HepG2 (cell line): ENCODE measurements around the gene XCR1. TPM values are rescaled to one million over a fixed set of nuclear protein-coding genes. Genes with fewer than 3 reads are reported as not detected.

Experiments used
- ATAC-seq: fragments of 200-7000 bp; cut with Tn5 transposase; 3 replicates; pipeline ENCODE4 v1.9.1; 2020; ENCODE audit warnings: mild to moderate bottlenecking, moderate library complexity
- BruUV-seq: library from RNA; stranded (reverse); fragments of 400-500 nt; replicated peaks from 2 replicates; lab custom pipeline; 2021; lab: Mats Ljungman, UMichigan
- CTCF ChIA-PET: fragments of 300-600 bp; formaldehyde crosslinking; extraction: SDS; loops from one replicate; lab custom pipeline; 2021; ENCODE audit warnings: low total read pairs, inconsistent platforms, low intra/inter-chr PET ratio; lab: Yijun Ruan, JAX
- POLR2A ChIA-PET: fragments of 350-600 bp; sonication (Branson Sonifier 250); formaldehyde crosslinking; loops from one replicate; lab custom pipeline; 2020; ENCODE audit warnings: antibody characterized with exemption, inconsistent platforms; lab: Yijun Ruan, JAX
- DNase-seq: peaks from one replicate; pipeline ENCODE4 v3.0.0-alpha.2; 2015; ENCODE audit warnings: low spot score
- FAIRE-seq: peaks from 3 replicates; lab custom pipeline; 2011; peaks lifted over from hg19 to GRCh38; lab: Jason Lieb, UNC
- H2AFZ ChIP-seq: one replicate; pipeline ENCODE4 v1.6.1; 2011; ENCODE audit warnings: low read length, inconsistent platforms
- H3K27ac ChIP-seq: fragments of 300-600 bp; 3 replicates; pipeline ENCODE4 v1.8.0; 2011; ENCODE audit warnings: mixed run types, mild to moderate bottlenecking, mixed read lengths, low read length, inconsistent platforms; ENCODE audit not compliant: insufficient read depth; ENCODE audit errors: extremely low read length
- H3K27me3 ChIP-seq, 2 experiments: fragments of 200-600 bp in 1 of 2; 2 replicates in 1 of 2; 3 replicates in 1 of 2; pipeline versions ENCODE4 v1.6.0 to v1.8.0; 2011; ENCODE audit warnings: low read length in 2 of 2, mild to moderate bottlenecking in 2 of 2, moderate library complexity in 2 of 2, inconsistent platforms in 1 of 2; ENCODE audit not compliant: insufficient read depth in 2 of 2, control insufficient read depth in 1 of 2
- H3K36me3 ChIP-seq, 2 experiments: fragments of 200-600 bp in 1 of 2; replicated peaks in 1 of 2; 2 replicates in 1 of 2; 3 replicates in 1 of 2; pipeline versions ENCODE4 v1.5.1 to v1.8.0; 2011; ENCODE audit warnings: low read length in 2 of 2, inconsistent platforms in 1 of 2; ENCODE audit not compliant: insufficient read depth in 2 of 2, control insufficient read depth in 1 of 2
- H3K4me1 ChIP-seq: 2 replicates; pipeline ENCODE4 v1.5.1; 2012; ENCODE audit warnings: low read length, inconsistent platforms; ENCODE audit not compliant: insufficient read depth
- H3K4me2 ChIP-seq: 2 replicates; pipeline ENCODE4 v1.6.0; 2011; ENCODE audit warnings: low read depth, low read length, inconsistent platforms
- H3K4me3 ChIP-seq, 3 experiments: fragments of 200-600 bp in 1 of 3; sonication (generic), shearing (Covaris generic) in 1 of 3; replicated peaks in 1 of 3; 2 replicates each; pipeline ENCODE4 v1.5.1; 2011 to 2016; ENCODE audit warnings: low read length in 3 of 3, inconsistent platforms in 2 of 3, low read depth in 2 of 3, mild to moderate bottlenecking in 2 of 3, control low read depth in 1 of 3, mixed read lengths in 1 of 3; ENCODE audit not compliant: insufficient read depth in 1 of 3
- H3K79me2 ChIP-seq: one replicate; pipeline ENCODE4 v1.6.1; 2011; ENCODE audit warnings: low read length, inconsistent platforms; ENCODE audit not compliant: insufficient read depth
- H3K9ac ChIP-seq: 2 replicates; pipeline ENCODE4 v1.6.0; 2011; ENCODE audit warnings: mild to moderate bottlenecking, low read depth, low read length, inconsistent platforms; ENCODE audit not compliant: insufficient read depth
- H3K9me3 ChIP-seq: 2 replicates; pipeline ENCODE4 v1.5.1; 2012; ENCODE audit warnings: mild to moderate bottlenecking, low read length
- H4K20me1 ChIP-seq: 2 replicates; pipeline ENCODE4 v1.6.0; 2011; ENCODE audit warnings: inconsistent platforms, mild to moderate bottlenecking, low read length, moderate library complexity; ENCODE audit not compliant: insufficient read depth
- CEBPB ChIP-seq: IDR thresholded peaks from 2 replicates; pipeline ENCODE4 v1.6.1; 2011; ENCODE audit warnings: low read depth, low read length, improper control_type of control experiment, borderline replicate concordance
- HDAC1 ChIP-seq: sonication (generic); formaldehyde crosslinking; IDR thresholded peaks from 2 replicates; pipeline ENCODE4 v1.5.1; 2020; ENCODE audit warnings: mild to moderate bottlenecking, missing genetic modification reagents
- MAZ ChIP-seq, 2 experiments: sonication (generic) in 1 of 2; formaldehyde crosslinking in 1 of 2; IDR thresholded peaks; 2 replicates each; pipeline versions ENCODE4 v1.5.0 to v1.6.1; 2012 to 2020; ENCODE audit warnings: low read depth in 2 of 2, mild to moderate bottlenecking in 2 of 2, borderline replicate concordance in 1 of 2, improper control_type of control experiment in 1 of 2, low read length in 1 of 2, missing genetic modification reagents in 1 of 2, moderate library complexity in 1 of 2
- MEIS1 ChIP-seq: sonication (generic); formaldehyde crosslinking; IDR thresholded peaks from 2 replicates; pipeline ENCODE4 v1.9.0; 2021; ENCODE audit warnings: mild to moderate bottlenecking, missing genetic modification reagents, moderate library complexity, borderline replicate concordance
- SRSF4 ChIP-seq: fragments of 200-400 bp; formaldehyde crosslinking; IDR thresholded peaks from one replicate; pipeline ENCODE4 v1.6.1; 2018; ENCODE audit warnings: mild to moderate bottlenecking, low read depth, low read length, moderate library complexity; ENCODE audit not compliant: poor library complexity, severe bottlenecking
- ZNF264 ChIP-seq: sonication (generic); formaldehyde crosslinking; IDR thresholded peaks from 2 replicates; pipeline ENCODE4 v1.4.0; 2020; ENCODE audit warnings: missing genetic modification reagents
- ZNF34 ChIP-seq: sonication (generic); formaldehyde crosslinking; IDR thresholded peaks from 2 replicates; pipeline ENCODE4 v1.4.0; 2020; ENCODE audit warnings: mild to moderate bottlenecking, missing genetic modification reagents, borderline replicate concordance
- ZNF563 ChIP-seq: sonication (generic); formaldehyde crosslinking; IDR thresholded peaks from 2 replicates; pipeline ENCODE4 v1.8.0; 2022; ENCODE audit warnings: mild to moderate bottlenecking, moderate library complexity, missing genetic modification reagents
- ZNF746 ChIP-seq: sonication (generic); formaldehyde crosslinking; IDR thresholded peaks from 2 replicates; pipeline ENCODE4 v1.8.0; 2022; ENCODE audit warnings: mild to moderate bottlenecking, missing genetic modification reagents
- whole genome bisulfite sequencing: methylation state at CpG from one replicate; pipeline ENCODE4 v1.1.6; 2017; ENCODE audit warnings: low lambda C conversion rate; 5-methylcytosine and 5-hydroxymethylcytosine counted together
- in situ Hi-C: cut with HindIII; loops from 2 replicates; pipeline ENCODE4 v1.10.0; 2017; ENCODE audit warnings: low pct_unique_long_range_greater_than_20kb; ENCODE audit not compliant: extremely low pct_ligation_motif_present
- intact Hi-C: fragments of 100-400 bp; cut with micrococcal nuclease; formaldehyde crosslinking; loops from one replicate; pipeline ENCODE4 v1.10.0; 2022; ENCODE audit not compliant: unreplicated experiment
- polyA plus RNA-seq, 8 experiments: library from polyadenylated mRNA; depleted of rRNA in 3 of 8; stranded (reverse) in 7 of 8; unstranded in 1 of 8; fragments of >200 nt; fragmentation: Illumina TruSeq in 4 of 8; extraction: Trizol in 4 of 8; gene quantifications; 2 replicates each; pipeline versions ENCODE4 v1.2.1 to v1.2.3, GENCODE V29; 2011 to 2016; ENCODE audit warnings: low read depth in 4 of 8, missing spikeins in 1 of 8, mixed read lengths in 1 of 8; ENCODE audit not compliant: insufficient read depth in 1 of 8
- total RNA-seq, 5 experiments: library from RNA; depleted of rRNA; stranded (reverse); fragments of >200 nt; fragmentation: Illumina TruSeq; extraction: Trizol; gene quantifications; 2 replicates each; pipeline ENCODE4 v1.2.3, GENCODE V29; 2016; ENCODE audit warnings: low read depth in 1 of 5

The XCR1 gene
- total and polyA plus RNA-seq, 2 of the 13 experiments (the other 11 are each of a cell fraction or from before 2014, with no cell fraction given) = not detected

- Histone ChIP-seq H3K4me1 (no peaks in the 10 kb centered on the region), H3K36me3 (no peaks in the 10 kb centered on the region), H3K79me2 (no peaks in the 10 kb centered on the region), H3K9me3 (no peaks in the 10 kb centered on the region), H4K20me1 (no peaks in the 10 kb centered on the region), H3K4me3 (no peak overlapping the region), H3K27me3 (no peaks in the 10 kb centered on the region; a peak in 2 of 5 replicates), H3K4me2 (no peak overlapping the region), H3K9ac (no peak overlapping the region), H2AFZ (no peak overlapping the region), H3K27ac (no peak overlapping the region)
- FAIRE-seq (no peak), DNase-seq (no peak), ATAC-seq (no peak)
- no peak for TF ChIP-seq ZNF563 (CRISPR knock-in tag)
- TF ChIP-seq ZNF264 (CRISPR knock-in tag) = no peak
- no peak for TF ChIP-seq SRSF4
- TF ChIP-seq ZNF746 = no peak
- TF ChIP-seq CEBPB = peak; percentile 31; the same call in 1 of the 2 replicates
- no peak for TF ChIP-seq MEIS1 (CRISPR knock-in tag)
- TF ChIP-seq MAZ (IDR thresholded peaks at IDR 0.05; ENCODE audit: borderline replicate concordance, low read depth, low read length) = no peak
- TF ChIP-seq MAZ (CRISPR knock-in tag; IDR thresholded peaks at IDR 0.05; ENCODE audit: low read depth) = no peak
- no peak for TF ChIP-seq HDAC1 (CRISPR knock-in tag)
- no peak for TF ChIP-seq ZNF34 (CRISPR knock-in tag)
- BruUV-seq = no TSS peak
- 33% methylated on average over 2 of the region's 2 CpGs for WGBS
- intact Hi-C loops (no loop called here), in situ Hi-C loops (no loop called here)
- ChIA-PET CTCF (no interaction called here), POLR2A (no interaction called here)
Observed at GRCh38 chr3:46010519-46011113, 16.7 kb downstream of the XCR1 start.
